Common myeloid progenitor, CD34-positive (primary cell): ENCODE results near the gene DENND5B.
A peak's percentile ranks its signal among the peaks of the same experiment; 100 is the strongest.

Source experiments
- CTCF ChIA-PET: fragments of 350-600 bp; sonication (Branson Sonifier 250); formaldehyde crosslinking; loops from one replicate; lab custom pipeline; 2021; ENCODE audit warnings: antibody characterized with exemption; lab: Charles Lee
- POLR2A ChIA-PET: fragments of 350-600 bp; sonication (Branson Sonifier 250); formaldehyde crosslinking; loops from one replicate; lab custom pipeline; 2021; ENCODE audit warnings: antibody characterized with exemption; lab: Charles Lee
- DNase-seq, 3 donors: peaks; one replicate each; pipeline versions ENCODE4 v3.0.0 to v3.0.0-alpha.2; 2013
- H3K27ac ChIP-seq, 2 experiments: 1 replicate in 1 of 2; 2 replicates in 1 of 2; pipeline ENCODE4 v1.7.0; 2013; ENCODE audit warnings: inconsistent platforms in 2 of 2, low read length in 2 of 2, mild to moderate bottlenecking in 2 of 2, low read depth in 1 of 2, moderate library complexity in 1 of 2; ENCODE audit not compliant: severe bottlenecking in 2 of 2, insufficient read depth in 1 of 2, poor library complexity in 1 of 2
- H3K27me3 ChIP-seq, 5 experiments: replicated peaks in 2 of 5; 1 replicate in 3 of 5; 2 replicates in 2 of 5; pipeline versions ENCODE4 v1.6.1 to v1.7.0; 2013; ENCODE audit warnings: low read length in 4 of 5, mild to moderate bottlenecking in 2 of 5, moderate library complexity in 2 of 5, inconsistent platforms in 1 of 5; ENCODE audit not compliant: insufficient read depth in 5 of 5, control insufficient read depth in 4 of 5
- H3K36me3 ChIP-seq, 4 experiments: 1 replicate in 2 of 4; 2 replicates in 2 of 4; pipeline versions ENCODE4 v1.6.1 to v1.7.0; 2013; ENCODE audit warnings: low read length in 3 of 4, control low read depth in 1 of 4, mild to moderate bottlenecking in 1 of 4; ENCODE audit not compliant: control insufficient read depth in 4 of 4, insufficient read depth in 4 of 4
- H3K4me1 ChIP-seq, 4 experiments: 1 replicate in 3 of 4; 2 replicates in 1 of 4; pipeline versions ENCODE4 v1.6.1 to v1.7.1; 2013; ENCODE audit warnings: low read length in 3 of 4, mild to moderate bottlenecking in 3 of 4, control low read depth in 1 of 4, inconsistent platforms in 1 of 4, moderate library complexity in 1 of 4; ENCODE audit not compliant: control insufficient read depth in 4 of 4, insufficient read depth in 4 of 4; ENCODE audit errors: control extremely low read depth in 1 of 4
- H3K4me3 ChIP-seq, 7 experiments: 1 replicate in 4 of 7; 2 replicates in 3 of 7; pipeline versions ENCODE4 v1.5.1 to v1.7.0; 2013; ENCODE audit warnings: mild to moderate bottlenecking in 7 of 7, low read length in 6 of 7, moderate library complexity in 6 of 7, inconsistent platforms in 2 of 7, low read depth in 2 of 7, control low read depth in 1 of 7; ENCODE audit not compliant: insufficient read depth in 4 of 7, control insufficient read depth in 1 of 7; ENCODE audit errors: extremely low read depth in 1 of 7
- H3K9me3 ChIP-seq, 5 experiments: 1 replicate in 4 of 5; 2 replicates in 1 of 5; pipeline versions ENCODE4 v1.6.1 to v1.7.1; 2013; ENCODE audit warnings: low read length in 4 of 5, mild to moderate bottlenecking in 2 of 5, inconsistent platforms in 1 of 5, low read depth in 1 of 5, moderate library complexity in 1 of 5; ENCODE audit not compliant: control insufficient read depth in 4 of 5, insufficient read depth in 2 of 5; ENCODE audit errors: control extremely low read depth in 1 of 5
- WGBS: methylation state at CpG from one replicate; pipeline ENCODE4 v1.1.5; 2013; ENCODE audit not compliant: insufficient coverage; 5-methylcytosine and 5-hydroxymethylcytosine counted together

DENND5B gene

GRCh38 chr12:31531893-31532292 is 59.0 kb downstream of the DENND5B start:
- H3K4me3 ChIP-seq, result no peak overlapping the region
- CTCF ChIA-PET, result no interaction called here
- POLR2A ChIA-PET, result no interaction called here
- DNase-seq, result no peak
- H3K27ac ChIP-seq, result no peak overlapping the region
- no peaks in the 10 kb centered on the region for H3K4me1 ChIP-seq
- no peaks in the 10 kb centered on the region for H3K27me3 ChIP-seq
- no CpG with 5 or more reads among the region's 1 CpG for WGBS
- peaks cover 0 to 4% (median under 1%) of the 10 kb centered on the region in 4 experiments for H3K36me3 ChIP-seq
- H3K9me3 ChIP-seq, result peaks cover 0 to 2% (median 0%) of the 10 kb centered on the region in 5 experiments

- POLR2A ChIA-PET, result no interaction called here
- CTCF ChIA-PET, result no interaction called here
- 87% methylated on average over 6 of the region's 7 CpGs for WGBS
Observed at GRCh38 chr12:31528095-31528494, 62.8 kb downstream of the DENND5B start.

GRCh38 chr12:31527083-31527482 is 63.9 kb downstream of the DENND5B start:
- H3K9me3 ChIP-seq, result no peaks in the 10 kb centered on the region
- no peaks in the 10 kb centered on the region for H3K36me3 ChIP-seq
- ChIA-PET POLR2A (no interaction called here), CTCF (no interaction called here)
- H3K27ac ChIP-seq, result no peak overlapping the region
- 100% methylated on average over 2 of the region's 4 CpGs for WGBS
- no peaks in the 10 kb centered on the region for H3K27me3 ChIP-seq
- peaks cover 0 to 3% (median 0%) of the 10 kb centered on the region in 4 experiments for H3K4me1 ChIP-seq
- no peak overlapping the region for H3K4me3 ChIP-seq
- no peak for DNase-seq

More at GRCh38 chr12:31528095-31528494, 62.8 kb downstream of the DENND5B start:
- H3K4me3 ChIP-seq, result no peak overlapping the region
- H3K27me3 ChIP-seq, result no peaks in the 10 kb centered on the region
- peaks cover 0 to 3% (median 0%) of the 10 kb centered on the region in 4 experiments for H3K4me1 ChIP-seq
- no peaks in the 10 kb centered on the region for H3K36me3 ChIP-seq
- no peak for DNase-seq
- H3K27ac ChIP-seq, result no peak overlapping the region
- H3K9me3 ChIP-seq, result no peaks in the 10 kb centered on the region

DNA sequence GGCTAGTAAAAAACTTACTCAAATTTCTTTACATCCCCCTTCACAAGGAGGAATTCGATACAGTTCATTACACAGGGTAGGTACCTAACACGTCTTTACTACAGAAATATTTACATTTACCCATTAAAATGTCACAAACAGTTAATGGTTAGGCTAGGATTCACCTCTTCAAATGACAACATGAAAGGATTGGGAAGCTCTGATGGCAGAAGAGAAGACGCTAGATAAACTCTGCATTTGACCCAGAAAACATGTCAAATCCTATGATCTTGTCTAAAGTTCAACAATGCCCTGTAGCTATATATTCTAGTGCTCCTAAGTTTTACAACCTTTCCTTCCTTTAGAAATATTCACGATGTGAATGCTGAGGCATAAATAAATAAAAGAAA is 64.8 kb downstream of the DENND5B start:
- Histone ChIP-seq H3K27me3 (no peaks in the 10 kb centered on the region), H3K4me3 (no peak overlapping the region), H3K4me1 (peaks cover 0 to 3% (median 0%) of the 10 kb centered on the region in 4 experiments), H3K9me3 (no peaks in the 10 kb centered on the region), H3K36me3 (no peaks in the 10 kb centered on the region), H3K27ac (no peak overlapping the region)
- no peak for DNase-seq
- POLR2A ChIA-PET, result no interaction called here
- 81% methylated on average over 3 of the region's 4 CpGs for WGBS
- CTCF ChIA-PET, result interaction anchor here (1.0 kb wide), 1 partner anchor 21 kb away, joined by 3 read pairs; no protein-coding TSS in a partner anchor

DNA sequence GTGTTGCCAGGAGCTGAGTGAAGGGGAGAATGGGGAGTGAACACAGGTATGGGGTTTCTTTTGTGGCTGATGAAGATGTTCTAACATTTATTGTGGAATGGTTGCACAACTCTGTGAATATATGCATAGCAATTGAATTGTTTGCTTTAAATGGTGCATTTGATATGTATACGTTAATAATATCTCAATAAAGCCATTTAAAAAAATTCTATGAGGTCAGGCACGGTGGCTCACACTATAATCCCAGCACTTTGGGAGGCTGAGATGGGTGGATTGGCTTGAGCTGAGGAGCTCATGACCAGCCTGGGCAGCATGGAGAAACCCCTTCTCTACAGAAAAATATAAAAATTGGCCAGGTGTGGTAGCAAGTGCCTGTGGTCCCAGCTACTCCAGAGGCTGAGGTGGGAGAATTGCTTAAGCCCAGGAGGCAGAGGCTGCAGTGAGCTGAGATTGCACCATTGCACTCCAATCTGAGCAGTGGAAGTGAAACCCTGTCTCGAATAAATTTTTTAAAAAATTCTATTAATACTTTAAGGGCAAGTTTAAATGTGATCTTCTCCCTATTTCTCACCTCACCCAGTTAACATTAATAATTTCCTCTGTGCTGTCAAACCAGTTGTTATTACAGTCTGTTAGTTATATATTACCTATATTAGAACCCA is 65.3 kb downstream of the DENND5B start:
- Histone ChIP-seq H3K36me3 (no peaks in the 10 kb centered on the region), H3K9me3 (no peaks in the 10 kb centered on the region), H3K4me1 (peaks cover 0 to 3% (median 0%) of the 10 kb centered on the region in 4 experiments), H3K27me3 (no peaks in the 10 kb centered on the region), H3K4me3 (no peak overlapping the region), H3K27ac (no peak overlapping the region)
- CTCF ChIA-PET, result interaction anchor here (1.0 kb wide), 1 partner anchor 21 kb away, joined by 3 read pairs; no protein-coding TSS in a partner anchor
- POLR2A ChIA-PET, result no interaction called here
- no CpG with 5 or more reads among the region's 3 CpGs for WGBS
- no peak for DNase-seq

DNA sequence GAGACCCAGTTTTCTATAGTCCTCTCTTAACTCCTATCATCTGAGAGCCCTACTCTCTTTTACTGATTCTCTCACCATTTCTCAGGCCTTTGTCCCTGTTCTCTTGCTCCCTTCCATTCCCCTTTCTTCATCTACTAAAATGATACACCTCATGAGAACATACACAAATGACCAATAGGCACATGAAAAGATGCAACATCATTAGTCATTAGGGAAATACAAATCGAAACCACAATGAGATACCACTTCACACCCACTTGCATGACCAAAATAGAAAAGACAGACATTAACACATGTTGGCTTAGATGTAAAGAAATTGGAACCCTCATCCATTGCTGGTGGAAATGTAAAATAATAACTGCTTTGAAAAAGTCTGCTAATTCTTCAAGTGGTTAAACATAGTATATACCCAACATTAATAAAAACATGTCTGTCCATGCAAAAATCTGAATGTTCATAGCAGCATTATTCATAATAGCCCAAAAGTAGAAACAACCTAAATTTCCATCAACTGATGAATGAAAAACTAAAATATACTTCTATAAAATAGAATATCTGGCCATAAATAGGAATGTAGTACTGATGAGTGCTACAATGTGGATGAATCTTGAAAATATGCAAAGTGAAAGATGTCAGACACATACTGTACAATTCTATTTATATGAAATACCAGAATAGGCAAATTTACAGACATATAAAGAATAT is 66.0 kb downstream of the DENND5B start:
- Histone ChIP-seq H3K27me3 (no peaks in the 10 kb centered on the region), H3K36me3 (no peaks in the 10 kb centered on the region), H3K9me3 (no peaks in the 10 kb centered on the region), H3K27ac (no peak overlapping the region), H3K4me3 (no peak overlapping the region), H3K4me1 (peaks cover 0 to 3% (median 0%) of the 10 kb centered on the region in 4 experiments)
- POLR2A ChIA-PET, result no interaction called here
- CTCF ChIA-PET, result interaction anchor here (1.0 kb wide), 1 partner anchor 20 kb away, joined by 3 read pairs; no protein-coding TSS in a partner anchor
- peak in 2 of 3 donors; percentile 15 to 23 for DNase-seq
- WGBS, result no CpG with 5 or more reads among the region's 1 CpG

DNA sequence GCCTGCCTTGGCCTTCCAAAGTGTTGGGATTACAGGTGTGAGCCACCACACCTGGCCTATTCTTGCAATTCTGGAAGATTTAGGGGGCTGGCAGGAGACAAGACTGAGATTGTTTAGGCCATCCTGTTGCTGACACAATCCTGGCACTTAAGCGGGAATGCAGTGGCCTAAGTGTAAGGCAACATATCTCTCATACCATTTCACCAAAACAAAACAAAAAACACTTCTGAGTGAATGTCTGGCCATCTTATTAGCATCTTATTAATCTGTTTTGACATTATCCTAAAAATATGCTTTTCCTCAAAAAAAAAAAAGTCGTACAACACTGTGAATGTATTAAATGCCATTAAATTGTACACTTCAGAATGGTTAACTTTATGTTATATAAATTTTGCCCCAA is 67.6 kb downstream of the DENND5B start:
- Histone ChIP-seq H3K4me3 (no peak overlapping the region), H3K4me1 (peaks cover 0 to 3% (median 0%) of the 10 kb centered on the region in 4 experiments), H3K9me3 (no peaks in the 10 kb centered on the region), H3K27ac (no peak overlapping the region), H3K27me3 (no peaks in the 10 kb centered on the region), H3K36me3 (no peaks in the 10 kb centered on the region)
- no peak for DNase-seq
- POLR2A ChIA-PET, result no interaction called here
- CTCF ChIA-PET, result no interaction called here
- WGBS, result 100% methylated on average over 1 of the region's 2 CpGs
